ENCODE results near the gene NCF2. TPM values are rescaled to one million over a fixed set of nuclear protein-coding genes. Genes with fewer than 3 reads are reported as not detected.
A peak's percentile ranks its signal among the peaks of the same experiment; 100 is the strongest.
"Not testable (repeated sequence)": the region's sequence is repeated elsewhere in the genome, so short reads cannot be mapped to it uniquely, and the experiment has no call there.

Gene NCF2
- total and polyA plus RNA-seq, 8 donors = 4.7 to 139 (median 6.8) TPM

DNA sequence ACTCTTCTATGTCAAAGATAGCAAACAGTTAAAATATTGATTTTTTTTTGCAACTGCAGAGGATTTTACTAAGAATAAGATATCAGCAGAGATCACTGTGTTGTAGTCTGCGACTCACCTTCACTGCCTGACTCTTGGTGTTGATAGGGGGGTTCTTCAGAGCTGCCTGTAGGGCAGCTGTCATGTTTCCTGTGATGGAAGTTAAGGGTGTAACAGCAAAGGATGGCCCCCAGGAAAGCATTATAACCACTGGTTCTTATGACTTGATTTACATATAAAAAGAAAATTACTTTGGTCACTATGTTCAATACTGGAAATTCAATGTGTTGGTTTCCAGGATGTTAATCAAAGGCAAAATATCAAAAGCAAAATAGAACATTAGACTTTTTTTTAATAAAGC, 42.7 kb upstream of the NCF2 start:
- no peaks in the 10 kb centered on the region for H3K27me3 ChIP-seq
- intact Hi-C loops (cut with DNase I) = loop anchor here in 1 of 2 donors (10.0 kb wide), 1 partner anchor 158 kb away; the partner anchor contains the start of gene SMG7
- H3K4me1 ChIP-seq = peaks cover 25 to 70% of the 10 kb centered on the region in 2 donors
- H3K36me3 ChIP-seq = peaks cover 0 to 46% of the 10 kb centered on the region in 2 donors
- peak overlapping the region; percentile 69 to 90 for H3K4me3 ChIP-seq
- H3K9me3 ChIP-seq = no peaks in the 10 kb centered on the region
- peak overlapping the region; percentile 96 to 99 for H3K27ac ChIP-seq
- no peak for ATAC-seq
- TF ChIP-seq, protein P1, sequence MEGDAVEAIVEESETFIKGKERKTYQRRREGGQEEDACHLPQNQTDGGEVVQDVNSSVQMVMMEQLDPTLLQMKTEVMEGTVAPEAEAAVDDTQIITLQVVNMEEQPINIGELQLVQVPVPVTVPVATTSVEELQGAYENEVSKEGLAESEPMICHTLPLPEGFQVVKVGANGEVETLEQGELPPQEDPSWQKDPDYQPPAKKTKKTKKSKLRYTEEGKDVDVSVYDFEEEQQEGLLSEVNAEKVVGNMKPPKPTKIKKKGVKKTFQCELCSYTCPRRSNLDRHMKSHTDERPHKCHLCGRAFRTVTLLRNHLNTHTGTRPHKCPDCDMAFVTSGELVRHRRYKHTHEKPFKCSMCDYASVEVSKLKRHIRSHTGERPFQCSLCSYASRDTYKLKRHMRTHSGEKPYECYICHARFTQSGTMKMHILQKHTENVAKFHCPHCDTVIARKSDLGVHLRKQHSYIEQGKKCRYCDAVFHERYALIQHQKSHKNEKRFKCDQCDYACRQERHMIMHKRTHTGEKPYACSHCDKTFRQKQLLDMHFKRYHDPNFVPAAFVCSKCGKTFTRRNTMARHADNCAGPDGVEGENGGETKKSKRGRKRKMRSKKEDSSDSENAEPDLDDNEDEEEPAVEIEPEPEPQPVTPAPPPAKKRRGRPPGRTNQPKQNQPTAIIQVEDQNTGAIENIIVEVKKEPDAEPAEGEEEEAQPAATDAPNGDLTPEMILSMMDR (IDR thresholded peaks at IDR 0.05) = no peak
- no peak for DNase-seq

DNA sequence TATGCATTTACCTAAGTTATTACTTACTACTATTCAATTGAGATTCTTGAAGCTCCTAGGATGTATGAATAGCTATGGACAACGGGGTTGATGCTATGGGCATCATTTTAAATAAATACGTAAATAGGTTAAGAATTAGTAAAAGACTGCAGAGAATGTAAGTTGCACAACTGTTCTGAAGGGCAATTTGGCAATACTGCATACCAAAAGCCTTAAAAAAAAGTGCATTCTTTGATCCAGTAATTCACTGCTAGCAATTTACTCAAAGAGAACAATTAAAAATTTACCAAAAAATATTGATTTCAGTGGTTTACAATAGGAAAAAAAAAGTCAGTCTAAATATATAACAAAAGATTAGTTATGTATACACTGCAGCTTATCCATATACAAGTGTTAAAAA, 41.9 kb upstream of the NCF2 start:
- Histone ChIP-seq H3K27ac (peak overlapping the region in 1 of 2 donors; percentile 96), H3K27me3 (no peaks in the 10 kb centered on the region), H3K9me3 (no peaks in the 10 kb centered on the region), H3K4me1 (peaks cover 25 to 75% of the 10 kb centered on the region in 2 donors), H3K36me3 (peaks cover 0 to 54% of the 10 kb centered on the region in 2 donors), H3K4me3 (peak overlapping the region in 1 of 2 donors; percentile 90)
- intact Hi-C loops (cut with DNase I) = loop anchor here in 1 of 2 donors (10.0 kb wide), 1 partner anchor 157 kb away; the partner anchor contains the start of gene SMG7
- DNase-seq (no peak), ATAC-seq (no peak)
- TF ChIP-seq, protein P1 (IDR thresholded peaks at IDR 0.05) = no peak

DNA sequence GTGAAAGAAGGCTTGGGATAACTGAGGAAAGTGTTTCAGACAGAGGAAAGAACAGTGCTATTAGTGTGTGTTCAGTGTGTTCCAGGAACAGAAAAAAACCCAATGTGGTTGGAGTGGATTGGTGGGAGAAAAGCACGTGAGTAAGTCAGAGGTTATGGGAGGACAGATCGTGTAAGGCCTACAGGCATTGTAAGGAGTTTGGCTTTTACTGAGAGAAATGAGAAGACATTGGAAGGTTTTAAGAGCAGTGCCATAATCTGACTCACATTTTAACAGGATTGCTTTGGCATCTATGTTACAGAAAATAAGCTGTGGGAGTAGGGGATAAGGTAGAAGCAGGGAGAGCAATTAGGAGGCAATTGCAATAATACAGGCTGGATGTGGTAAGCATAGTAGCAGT, 40.5 kb upstream of the NCF2 start:
- H3K4me3 ChIP-seq = peak overlapping the region in 1 of 2 donors; percentile 90
- ATAC-seq (no peak), DNase-seq (no peak)
- TF ChIP-seq, protein P1 (IDR thresholded peaks at IDR 0.05) = no peak
- no peaks in the 10 kb centered on the region for H3K9me3 ChIP-seq
- intact Hi-C loops (cut with DNase I) = loop anchor here in 1 of 2 donors (10.0 kb wide), 1 partner anchor 156 kb away; the partner anchor contains the start of gene SMG7
- no peak overlapping the region for H3K27ac ChIP-seq
- peaks cover 0 to 67% of the 10 kb centered on the region in 2 donors for H3K36me3 ChIP-seq
- no peaks in the 10 kb centered on the region for H3K27me3 ChIP-seq
- peaks cover 38 to 79% of the 10 kb centered on the region in 2 donors for H3K4me1 ChIP-seq

DNA sequence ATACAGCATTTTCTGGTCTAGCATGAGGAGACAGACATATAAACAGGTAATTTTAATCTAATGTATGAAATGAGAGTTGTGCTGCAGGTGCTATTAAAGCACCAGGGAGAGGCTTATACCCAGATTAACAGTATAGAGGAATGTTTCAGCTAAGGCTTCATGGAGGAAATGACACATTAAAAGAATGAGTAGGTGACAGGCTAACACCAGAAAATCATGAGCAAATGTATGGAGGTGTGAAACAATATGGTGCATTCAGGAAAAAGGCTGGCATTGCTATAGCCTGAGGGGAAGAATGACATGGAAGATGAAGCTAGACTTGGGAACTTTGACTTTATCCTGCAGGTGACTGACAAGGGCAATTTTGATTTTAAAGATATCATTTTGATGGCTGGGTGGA, 38.3 kb upstream of the NCF2 start:
- no peak for DNase-seq
- TF ChIP-seq, protein P1 (IDR thresholded peaks at IDR 0.05) = no peak
- Histone ChIP-seq H3K4me1 (peaks cover 43 to 85% of the 10 kb centered on the region in 2 donors), H3K36me3 (peaks cover 0 to 90% of the 10 kb centered on the region in 2 donors), H3K4me3 (no peak overlapping the region), H3K27me3 (no peaks in the 10 kb centered on the region), H3K9me3 (no peaks in the 10 kb centered on the region), H3K27ac (no peak overlapping the region)
- intact Hi-C loops (cut with DNase I) = no loop called here
- ATAC-seq = no peak

DNA sequence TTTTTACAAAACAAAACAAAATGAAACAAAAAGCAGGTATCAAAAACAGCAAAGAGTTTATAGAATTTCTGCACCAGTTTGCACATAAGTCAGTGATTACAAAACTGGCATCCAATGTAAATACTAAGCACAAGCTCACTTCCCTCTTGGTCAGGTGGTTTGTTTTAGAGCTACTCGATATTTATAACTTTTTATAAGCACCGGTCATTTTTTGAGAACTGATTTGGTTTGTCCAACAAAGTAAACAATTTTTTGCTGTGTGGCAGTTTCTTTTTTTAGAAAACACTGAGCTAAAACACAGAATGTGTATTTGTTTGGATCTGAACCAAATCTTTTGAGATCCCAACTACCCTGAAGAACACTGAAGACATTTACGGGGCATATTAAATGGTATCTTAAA, 36.0 kb upstream of the NCF2 start:
- DNase-seq; H3K27me3 ChIP-seq; H3K9me3 ChIP-seq; H3K4me3 ChIP-seq; intact Hi-C loops (cut with DNase I): not testable (repeated sequence)
- H3K27ac ChIP-seq = peak overlapping the region; percentile 63 to 66
- H3K4me1 ChIP-seq = peaks cover 26 to 82% of the 10 kb centered on the region in 2 donors
- ATAC-seq = peak; percentile 69
- peaks cover 0 to 79% of the 10 kb centered on the region in 2 donors for H3K36me3 ChIP-seq

Data from left lung (tissue), 10 donors.